DND-41 (cell line): ENCODE results near the gene PPP1R3D.
"Not testable (repeated sequence)": the region's sequence is repeated elsewhere in the genome, so short reads cannot be mapped to it uniquely, and the experiment has no call there.

Source experiments
- ATAC-seq: fragments of 200-7000 bp; cut with Tn5 transposase; 3 replicates; pipeline ENCODE4 v1.9.1; 2021; ENCODE audit warnings: low read depth; ENCODE audit not compliant: insufficient read depth
- DNase-seq: peaks from one replicate; pipeline ENCODE4 v3.0.0-alpha.2; 2020
- H2AFZ ChIP-seq: 2 replicates; pipeline ENCODE4 v1.6.0; 2012; ENCODE audit warnings: low read depth, low read length
- H3K27ac ChIP-seq: 2 replicates; pipeline ENCODE4 v1.5.1; 2012; ENCODE audit warnings: low read length, inconsistent platforms
- H3K27me3 ChIP-seq: fragments of 200-600 bp; sonication (generic); 2 replicates; pipeline ENCODE4 v1.6.0; 2012; ENCODE audit warnings: low read length, mild to moderate bottlenecking, inconsistent platforms; ENCODE audit not compliant: insufficient read depth, poor library complexity
- H3K36me3 ChIP-seq: 2 replicates; pipeline ENCODE4 v1.5.1; 2012; ENCODE audit warnings: low read length, inconsistent platforms; ENCODE audit not compliant: insufficient read depth
- H3K4me1 ChIP-seq: 2 replicates; pipeline ENCODE4 v1.5.1; 2012; ENCODE audit warnings: mild to moderate bottlenecking, low read length; ENCODE audit not compliant: insufficient read depth
- H3K4me2 ChIP-seq: 2 replicates; pipeline ENCODE4 v1.6.0; 2012; ENCODE audit warnings: mild to moderate bottlenecking, moderate library complexity, low read length, inconsistent platforms; ENCODE audit not compliant: insufficient read depth
- H3K4me3 ChIP-seq, 2 experiments: fragments of 200-600 bp in 1 of 2; shearing (Covaris generic) in 1 of 2; 2 replicates each; pipeline ENCODE4 v1.5.1; 2012 to 2016; ENCODE audit warnings: inconsistent platforms in 2 of 2, low read length in 2 of 2, mild to moderate bottlenecking in 2 of 2, low read depth in 1 of 2, moderate library complexity in 1 of 2
- H3K79me2 ChIP-seq: 2 replicates; pipeline ENCODE4 v1.6.0; 2012; ENCODE audit warnings: low read length, inconsistent platforms; ENCODE audit not compliant: insufficient read depth
- H3K9ac ChIP-seq: 2 replicates; pipeline ENCODE4 v1.6.0; 2012; ENCODE audit warnings: low read depth, mild to moderate bottlenecking, inconsistent platforms, low read length, moderate library complexity
- H3K9me3 ChIP-seq: 2 replicates; pipeline ENCODE4 v1.5.1; 2012; ENCODE audit warnings: low read length, moderate library complexity, mild to moderate bottlenecking, inconsistent platforms; ENCODE audit not compliant: insufficient read depth, severe bottlenecking
- H4K20me1 ChIP-seq: 2 replicates; pipeline ENCODE4 v1.6.0; 2012; ENCODE audit warnings: low read length; ENCODE audit not compliant: insufficient read depth
- CTCF ChIP-seq: IDR thresholded peaks from 2 replicates; pipeline ENCODE4 v1.5.1; 2012; ENCODE audit warnings: borderline replicate concordance, low read length, moderate library complexity, mild to moderate bottlenecking; ENCODE audit not compliant: poor library complexity, severe bottlenecking; ENCODE audit errors: extremely low read depth
- EZH2 ChIP-seq: IDR thresholded peaks from 3 replicates; pipeline ENCODE4 v1.6.1; 2012; ENCODE audit warnings: borderline replicate concordance, low read depth, mild to moderate bottlenecking, moderate library complexity, low read length, inconsistent platforms; ENCODE audit not compliant: severe bottlenecking

Gene PPP1R3D

GRCh38 chr20:59958123-59958522 lies 18.0 kb upstream of the PPP1R3D start, which contains the start of gene CDH26:
TSS of gene CDH26 (plus strand) at chr20:59958423. CDS start at chr20:59958727, 304 bp downstream.
- H3K4me3 ChIP-seq: no peak within 1 kb of the TSS

GRCh38 chr20:59957568-59957967 lies 17.5 kb upstream of the PPP1R3D start:
- not testable (repeated sequence) for ATAC-seq, H3K9me3 ChIP-seq, H3K9ac ChIP-seq, H3K27ac ChIP-seq, H3K4me3 ChIP-seq, DNase-seq, H3K79me2 ChIP-seq, H2AFZ ChIP-seq, H3K4me1 ChIP-seq, H3K27me3 ChIP-seq, H3K36me3 ChIP-seq, H3K4me2 ChIP-seq, H4K20me1 ChIP-seq

More at GRCh38 chr20:59958123-59958522, 18.0 kb upstream of the PPP1R3D start, which contains the start of gene CDH26:
- Histone ChIP-seq H3K27me3 (no peaks in the 10 kb centered on the region), H3K79me2 (no peaks in the 10 kb centered on the region), H3K4me1 (no peaks in the 10 kb centered on the region), H3K36me3 (no peaks in the 10 kb centered on the region), H3K9me3 (no peaks in the 10 kb centered on the region), H4K20me1 (no peaks in the 10 kb centered on the region), H3K4me2 (no peak within 1 kb of the TSS), H3K9ac (no peak within 1 kb of the TSS), H3K27ac (no peak within 1 kb of the TSS), H2AFZ (no peak within 1 kb of the TSS)
- DNase-seq: no peak
- TF ChIP-seq EZH2: no peak
- no peak for TF ChIP-seq CTCF
- no peak for ATAC-seq

GRCh38 chr20:59955131-59955796 lies 15.2 kb upstream of the PPP1R3D start:
- Histone ChIP-seq H3K27ac (no peak overlapping the region), H3K36me3 (no peaks in the 10 kb centered on the region), H2AFZ (no peak overlapping the region), H3K27me3 (no peaks in the 10 kb centered on the region), H3K79me2 (no peaks in the 10 kb centered on the region), H3K4me2 (no peak overlapping the region), H3K9ac (no peak overlapping the region), H4K20me1 (no peaks in the 10 kb centered on the region), H3K4me1 (no peaks in the 10 kb centered on the region), H3K9me3 (no peaks in the 10 kb centered on the region), H3K4me3 (no peak overlapping the region)
- DNase-seq: peak; percentile 16
- peak; percentile 75 for ATAC-seq
- no peak for TF ChIP-seq EZH2
- TF ChIP-seq CTCF: peak; percentile 56

- ATAC-seq (no peak), DNase-seq (no peak)
- H3K4me1 ChIP-seq: peaks cover 1% of the 10 kb centered on the region; the same call in 1 of the 2 replicates
- no peak for TF ChIP-seq CTCF
- TF ChIP-seq EZH2: no peak
- no peaks in the 10 kb centered on the region for H3K27me3 ChIP-seq
- H3K4me3 ChIP-seq: no peak overlapping the region
- H3K9me3 ChIP-seq: no peaks in the 10 kb centered on the region
- H3K36me3 ChIP-seq: no peaks in the 10 kb centered on the region; the same call in 1 of the 2 replicates
- no peak overlapping the region for H3K9ac ChIP-seq
- H3K79me2 ChIP-seq: no peaks in the 10 kb centered on the region
- H4K20me1 ChIP-seq: no peaks in the 10 kb centered on the region
- H2AFZ ChIP-seq: no peak overlapping the region
- H3K4me2 ChIP-seq: no peak overlapping the region
- H3K27ac ChIP-seq: no peak overlapping the region
Measured at GRCh38 chr20:59954718-59955117, 14.6 kb upstream of the PPP1R3D start.
